ENCODE measurements around the gene FOSL2. TPM values are rescaled to one million over a fixed set of nuclear protein-coding genes. Genes with fewer than 3 reads are reported as not detected.

Gene FOSL2
- total and polyA plus RNA-seq, 4 experiments from 2014 or later: 4.7 to 6.7 (median 5.8) TPM

DNA sequence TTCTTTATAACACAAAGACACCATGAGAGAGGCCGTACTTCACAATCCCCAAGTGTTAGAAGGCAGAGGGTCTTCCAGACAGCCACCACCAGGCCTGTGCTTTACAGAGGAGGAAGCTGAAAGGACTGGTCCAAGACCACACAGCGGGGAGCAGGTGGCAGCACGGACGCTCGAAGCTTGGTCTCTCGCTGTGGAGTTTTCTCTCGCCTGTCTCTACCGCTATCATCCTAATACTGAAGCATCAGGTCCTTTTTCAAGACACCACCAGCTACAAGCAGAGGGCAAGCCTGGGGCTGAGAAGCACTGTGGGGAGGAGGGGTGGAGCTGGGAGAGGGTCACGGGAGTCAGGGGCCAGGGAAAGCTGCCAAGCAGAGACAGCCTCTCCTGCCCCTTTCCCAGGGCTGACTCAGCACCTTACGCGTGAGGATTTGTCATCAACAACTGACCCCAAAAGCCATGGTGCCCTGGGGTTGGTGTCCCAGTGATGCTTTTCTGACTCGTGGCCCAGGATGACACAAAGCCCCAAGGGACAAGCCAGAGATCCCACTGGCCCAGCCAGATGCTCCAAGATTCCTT, 31.9 kb upstream of the FOSL2 start:
- DNase-seq: no peak
- H3K4me1 Mint-ChIP-seq: peaks cover 44 to 96% (median 68%) of the 10 kb centered on the region in 4 donors
- Histone ChIP-seq H3K27ac (ENCODE audit: low read depth, low read length) (no peak overlapping the region), H3K9me3 (ENCODE audit: control insufficient read depth in 1 of 2, low read length in 2 of 2) (no peaks in the 10 kb centered on the region), H3K27me3 (ENCODE audit: insufficient read depth, low read length) (no peaks in the 10 kb centered on the region), H3K4me3 (ENCODE audit: low read length in 2 of 2) (no peak overlapping the region), H3K36me3 (ENCODE audit: insufficient read depth, low read length) (no peaks in the 10 kb centered on the region), H3K4me1 (ENCODE audit: insufficient read depth, low read length) (peaks cover 86% of the 10 kb centered on the region)
- CTCF ChIA-PET (ENCODE audit: partially characterized antibody): interaction anchor here (1.5 kb wide), 1 partner anchor 24 kb away, joined by 4 read pairs; no protein-coding TSS in a partner anchor
- peaks cover 0 to 3% of the 10 kb centered on the region in 2 donors for H3K36me3 Mint-ChIP-seq
- POLR2A ChIA-PET (ENCODE audit: partially characterized antibody): interaction anchor here (0.9 to 5.2 kb wide), 3 partner anchors 9 to 31 kb away, joined by 3 to 39 read pairs (median 4); partner anchors contain the start of gene FOSL2
- peak overlapping the region in 5 of 8 donors; percentile 24 to 51 (median 39) for H3K4me3 Mint-ChIP-seq
- peaks cover 0 to 3% of the 10 kb centered on the region in 2 donors for H3K27me3 Mint-ChIP-seq
- intact Hi-C loops (cut with micrococcal nuclease): no loop called here
- H3K9me3 Mint-ChIP-seq: peaks cover 0 to 2% (median 0%) of the 10 kb centered on the region in 8 donors
- peak overlapping the region; percentile 22 to 97 (median 88) for H3K27ac Mint-ChIP-seq

DNA sequence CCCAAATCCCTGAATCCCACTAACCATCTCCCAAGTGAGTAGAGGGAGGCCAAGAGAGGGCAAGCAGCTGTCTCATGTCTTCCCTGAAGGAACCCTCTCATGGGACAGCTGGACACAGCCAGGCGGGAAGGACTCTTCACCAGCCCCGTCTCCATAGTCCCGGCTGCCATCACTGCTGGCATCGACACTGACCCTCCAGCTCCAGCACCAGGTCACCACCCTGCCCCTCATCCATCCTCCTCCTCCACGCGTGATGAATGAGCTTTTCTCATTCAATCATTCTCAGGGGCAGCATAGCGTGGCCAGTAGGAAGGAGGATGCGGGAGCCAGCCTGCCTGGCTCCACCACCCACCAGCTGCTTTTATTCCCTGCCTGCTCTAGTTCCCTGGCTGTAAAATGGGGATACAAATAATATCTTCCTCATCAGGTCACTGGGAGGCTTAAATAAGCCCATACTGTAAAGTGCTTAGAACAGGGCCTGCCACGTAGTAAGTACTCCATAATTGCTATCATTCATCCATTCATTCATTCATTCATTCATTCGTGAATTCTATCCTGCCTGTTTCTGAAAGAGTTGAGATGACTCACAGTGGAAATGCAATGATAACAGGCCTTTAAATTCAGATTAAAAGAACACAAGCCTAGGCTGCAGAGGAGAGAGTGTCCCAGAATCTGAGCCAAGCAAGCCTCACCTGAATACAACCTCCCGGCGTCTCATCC, 30.5 kb upstream of the FOSL2 start:
- Mint-ChIP-seq H3K4me1 (peaks cover 54 to 96% (median 76%) of the 10 kb centered on the region in 4 donors), H3K36me3 (peaks cover 0 to 3% of the 10 kb centered on the region in 2 donors), H3K27ac (peak overlapping the region in 6 of 7 donors; percentile 17 to 92 (median 74)), H3K4me3 (peak overlapping the region in 1 of 8 donors; percentile 1), H3K9me3 (peaks cover 0 to 2% (median 0%) of the 10 kb centered on the region in 8 donors), H3K27me3 (peaks cover 0 to 3% of the 10 kb centered on the region in 2 donors)
- intact Hi-C loops (cut with micrococcal nuclease): no loop called here
- no peaks in the 10 kb centered on the region for H3K36me3 ChIP-seq (ENCODE audit: insufficient read depth, low read length)
- no peak overlapping the region for H3K27ac ChIP-seq (ENCODE audit: low read depth, low read length)
- ChIA-PET POLR2A (ENCODE audit: partially characterized antibody) (interaction anchor here (0.7 to 5.2 kb wide), 4 partner anchors 9 to 46 kb away, joined by 3 to 39 read pairs (median 3); partner anchors contain the start of gene FOSL2), CTCF (ENCODE audit: partially characterized antibody) (no interaction called here)
- DNase-seq: no peak
- H3K27me3 ChIP-seq (ENCODE audit: insufficient read depth, low read length): no peaks in the 10 kb centered on the region
- H3K4me1 ChIP-seq (ENCODE audit: insufficient read depth, low read length): peaks cover 86% of the 10 kb centered on the region
- no peak overlapping the region for H3K4me3 ChIP-seq (ENCODE audit: low read length in 2 of 2)
- no peaks in the 10 kb centered on the region for H3K9me3 ChIP-seq (ENCODE audit: control insufficient read depth in 1 of 2, low read length in 2 of 2)

DNA sequence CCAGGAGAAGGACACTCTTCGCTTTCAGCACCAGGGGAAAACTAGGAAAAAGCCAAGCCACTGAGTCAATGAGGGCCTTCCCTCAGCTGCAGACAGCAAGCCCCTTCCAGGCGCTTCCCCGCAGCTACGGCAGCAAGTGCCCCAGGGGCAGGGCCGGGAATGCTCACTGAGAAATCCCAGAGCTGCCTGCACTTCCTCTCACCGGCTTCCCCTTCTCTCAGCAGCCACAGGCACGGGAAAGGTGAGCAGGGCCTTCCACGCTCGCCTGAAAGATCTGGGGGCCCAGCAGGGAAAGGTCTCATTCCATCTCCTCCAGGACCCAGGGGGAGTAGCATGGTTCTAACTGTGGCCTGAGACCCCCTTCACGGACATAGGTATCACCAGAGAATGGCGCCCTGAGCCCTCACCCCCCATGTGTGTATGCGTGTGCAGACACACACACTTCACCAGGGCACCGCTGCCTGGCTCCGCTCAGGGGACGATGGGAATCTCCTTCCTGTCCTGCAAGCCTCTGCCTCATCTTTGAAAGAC, 29.6 kb upstream of the FOSL2 start:
- H3K27ac Mint-ChIP-seq: peak overlapping the region in 3 of 7 donors; percentile 12 to 73 (median 22)
- H3K36me3 Mint-ChIP-seq: peaks cover 0 to 3% of the 10 kb centered on the region in 2 donors
- CTCF ChIA-PET (ENCODE audit: partially characterized antibody): no interaction called here
- no peak overlapping the region for H3K27ac ChIP-seq (ENCODE audit: low read depth, low read length)
- H3K4me3 ChIP-seq (ENCODE audit: low read length in 2 of 2): no peak overlapping the region
- peak overlapping the region in 1 of 8 donors; percentile 11 for H3K4me3 Mint-ChIP-seq
- H3K9me3 ChIP-seq (ENCODE audit: control insufficient read depth in 1 of 2, low read length in 2 of 2): no peaks in the 10 kb centered on the region
- H3K27me3 ChIP-seq (ENCODE audit: insufficient read depth, low read length): no peaks in the 10 kb centered on the region
- H3K4me1 Mint-ChIP-seq: peaks cover 57 to 98% (median 78%) of the 10 kb centered on the region in 4 donors
- POLR2A ChIA-PET (ENCODE audit: partially characterized antibody): interaction anchor here (5.2 kb wide), 1 partner anchor 29 kb away, joined by 39 read pairs; the partner anchor contains the start of gene FOSL2
- intact Hi-C loops (cut with micrococcal nuclease): no loop called here
- H3K9me3 Mint-ChIP-seq: peaks cover 0 to 2% (median 0%) of the 10 kb centered on the region in 8 donors
- H3K36me3 ChIP-seq (ENCODE audit: insufficient read depth, low read length): no peaks in the 10 kb centered on the region
- H3K27me3 Mint-ChIP-seq: peaks cover 0 to 3% of the 10 kb centered on the region in 2 donors
- no peak for DNase-seq
- peaks cover 94% of the 10 kb centered on the region for H3K4me1 ChIP-seq (ENCODE audit: insufficient read depth, low read length)

DNA sequence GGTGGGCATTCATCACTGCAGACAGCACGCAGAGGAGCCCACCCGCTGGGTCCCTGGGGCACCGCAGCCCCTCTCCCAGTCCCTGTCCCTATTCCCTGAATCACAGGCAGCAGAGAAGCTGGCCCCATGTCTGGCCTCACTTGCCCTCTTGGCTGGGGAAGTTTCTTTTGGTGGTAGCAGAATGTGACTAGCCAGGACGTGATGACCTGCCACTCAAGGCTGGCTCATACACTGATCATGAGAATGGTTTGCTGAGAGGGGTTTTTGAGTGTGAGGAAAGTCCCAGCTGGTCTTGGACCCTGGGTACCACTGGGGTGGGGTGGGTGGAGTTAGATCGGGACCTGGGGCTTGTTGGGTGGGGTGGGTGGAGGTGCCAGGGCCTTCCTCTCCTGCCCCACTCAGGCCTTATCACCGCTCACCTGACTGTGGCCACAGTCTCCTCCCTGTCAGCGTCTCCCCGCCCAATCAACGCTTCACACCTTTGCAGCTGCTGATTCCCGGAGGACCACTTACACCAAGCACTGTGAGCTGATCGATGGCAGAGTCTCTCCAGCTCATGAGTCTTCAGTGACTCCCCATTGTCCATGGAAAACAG, 28.9 kb upstream of the FOSL2 start:
- DNase-seq: no peak
- Mint-ChIP-seq H3K9me3 (peaks cover 0 to 2% (median 0%) of the 10 kb centered on the region in 8 donors), H3K4me3 (peak overlapping the region in 2 of 8 donors; percentile 20 to 29), H3K36me3 (peaks cover 0 to 3% of the 10 kb centered on the region in 2 donors), H3K27ac (peak overlapping the region in 5 of 7 donors; percentile 37 to 89 (median 62)), H3K4me1 (peaks cover 54 to 96% (median 74%) of the 10 kb centered on the region in 4 donors), H3K27me3 (peaks cover 0 to 3% of the 10 kb centered on the region in 2 donors)
- ChIA-PET CTCF (ENCODE audit: partially characterized antibody) (interaction anchor here (0.9 to 1.4 kb wide), 2 partner anchors 10 to 26 kb away, joined by 3 read pairs; no protein-coding TSS in a partner anchor), POLR2A (ENCODE audit: partially characterized antibody) (interaction anchor here (7.1 kb wide), 1 partner anchor 27 kb away, joined by 49 read pairs; the partner anchor contains the start of gene FOSL2)
- H3K9me3 ChIP-seq (ENCODE audit: control insufficient read depth in 1 of 2, low read length in 2 of 2): no peaks in the 10 kb centered on the region
- H3K27me3 ChIP-seq (ENCODE audit: insufficient read depth, low read length): no peaks in the 10 kb centered on the region
- intact Hi-C loops (cut with micrococcal nuclease): no loop called here
- H3K4me1 ChIP-seq (ENCODE audit: insufficient read depth, low read length): peaks cover 96% of the 10 kb centered on the region
- no peak overlapping the region for H3K27ac ChIP-seq (ENCODE audit: low read depth, low read length)
- H3K36me3 ChIP-seq (ENCODE audit: insufficient read depth, low read length): no peaks in the 10 kb centered on the region
- no peak overlapping the region for H3K4me3 ChIP-seq (ENCODE audit: low read length in 2 of 2)

- ChIA-PET CTCF (ENCODE audit: partially characterized antibody) (interaction anchor here (1.4 kb wide), 1 partner anchor 9 kb away, joined by 3 read pairs; no protein-coding TSS in a partner anchor), POLR2A (ENCODE audit: partially characterized antibody) (interaction anchor here (1.0 to 7.1 kb wide), 3 partner anchors 14 to 26 kb away, joined by 3 to 49 read pairs (median 7); partner anchors contain the start of gene FOSL2)
- no peak for DNase-seq
- intact Hi-C loops (cut with micrococcal nuclease): no loop called here
- H3K36me3 Mint-ChIP-seq: no peaks in the 10 kb centered on the region
- Histone ChIP-seq H3K4me1 (ENCODE audit: insufficient read depth, low read length) (peaks cover 92% of the 10 kb centered on the region), H3K9me3 (ENCODE audit: control insufficient read depth in 1 of 2, low read length in 2 of 2) (no peaks in the 10 kb centered on the region), H3K27me3 (ENCODE audit: insufficient read depth, low read length) (no peaks in the 10 kb centered on the region), H3K27ac (ENCODE audit: low read depth, low read length) (no peak overlapping the region), H3K4me3 (ENCODE audit: low read length in 2 of 2) (no peak overlapping the region), H3K36me3 (ENCODE audit: insufficient read depth, low read length) (no peaks in the 10 kb centered on the region)
- no peaks in the 10 kb centered on the region for H3K27me3 Mint-ChIP-seq
- H3K27ac Mint-ChIP-seq: peak overlapping the region in 6 of 7 donors; percentile 13 to 85 (median 42)
- peaks cover 48 to 92% (median 69%) of the 10 kb centered on the region in 4 donors for H3K4me1 Mint-ChIP-seq
- H3K4me3 Mint-ChIP-seq: peak overlapping the region in 4 of 8 donors; percentile 23 to 36 (median 32)
- H3K9me3 Mint-ChIP-seq: no peaks in the 10 kb centered on the region
Measured at GRCh38 chr2:28364610-28365009, 28.0 kb upstream of the FOSL2 start.

DNA sequence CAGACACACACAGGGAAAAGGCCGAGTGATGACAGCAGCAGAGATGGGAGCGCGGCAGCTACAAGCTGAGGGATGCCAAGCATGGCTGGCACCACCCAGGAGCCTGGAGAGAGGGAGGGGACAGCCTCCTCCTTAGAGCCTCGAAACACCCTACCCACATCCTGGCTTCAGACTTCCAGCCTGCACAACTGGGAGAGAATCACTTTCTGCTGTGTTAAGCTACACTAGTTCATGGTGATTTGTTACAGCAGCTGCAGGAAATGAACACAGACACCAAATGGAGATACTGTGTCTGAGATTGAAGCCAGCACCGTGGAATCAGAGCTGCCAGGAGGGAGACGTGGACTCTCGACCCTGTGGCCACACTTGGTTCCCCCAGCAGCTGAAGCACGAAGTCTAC, 27.5 kb upstream of the FOSL2 start:
- Histone ChIP-seq H3K27me3 (ENCODE audit: insufficient read depth, low read length) (no peaks in the 10 kb centered on the region), H3K36me3 (ENCODE audit: insufficient read depth, low read length) (no peaks in the 10 kb centered on the region), H3K9me3 (ENCODE audit: control insufficient read depth in 1 of 2, low read length in 2 of 2) (no peaks in the 10 kb centered on the region), H3K4me3 (ENCODE audit: low read length in 2 of 2) (no peak overlapping the region), H3K4me1 (ENCODE audit: insufficient read depth, low read length) (peaks cover 86% of the 10 kb centered on the region), H3K27ac (ENCODE audit: low read depth, low read length) (no peak overlapping the region)
- Mint-ChIP-seq H3K4me3 (peak overlapping the region in 4 of 8 donors; percentile 25 to 67 (median 40)), H3K36me3 (no peaks in the 10 kb centered on the region), H3K9me3 (no peaks in the 10 kb centered on the region), H3K4me1 (peaks cover 44 to 86% (median 65%) of the 10 kb centered on the region in 4 donors), H3K27me3 (no peaks in the 10 kb centered on the region), H3K27ac (peak overlapping the region in 3 of 7 donors; percentile 49 to 94 (median 85))
- intact Hi-C loops (cut with micrococcal nuclease): no loop called here
- CTCF ChIA-PET (ENCODE audit: partially characterized antibody): interaction anchor here (1.1 to 1.6 kb wide), 2 partner anchors 9 to 26 kb away, joined by 3 to 5 read pairs; no protein-coding TSS in a partner anchor
- DNase-seq: no peak
- POLR2A ChIA-PET (ENCODE audit: partially characterized antibody): interaction anchor here (0.9 to 7.1 kb wide), 6 partner anchors 9 to 32 kb away, joined by 3 to 49 read pairs (median 6); partner anchors contain the start of gene FOSL2

Data from CD4-positive, alpha-beta memory T cell (primary cell).